SJSA1 (cell line): Measurements from ENCODE around the gene HEBP2. TPM values are rescaled to one million over a fixed set of nuclear protein-coding genes. Genes with fewer than 3 reads are reported as not detected.

Experiments
- DNase-seq, 2 experiments: peaks; one replicate each; pipeline ENCODE4 v3.0.0-alpha.2; 2015 to 2020; ENCODE audit warnings: low spot score in 2 of 2, low read depth in 1 of 2
- H3K27ac ChIP-seq: fragments of 250-450 bp; sonication (Bioruptor Pico); 2 replicates; pipeline ENCODE4 v1.5.1; 2020; ENCODE audit warnings: mild to moderate bottlenecking, moderate library complexity
- H3K27me3 ChIP-seq: fragments of 250-450 bp; sonication (Bioruptor Pico); replicated peaks from 2 replicates; pipeline ENCODE4 v1.5.1; 2020; ENCODE audit warnings: mild to moderate bottlenecking, moderate library complexity
- H3K36me3 ChIP-seq: fragments of 250-450 bp; sonication (Bioruptor Pico); 2 replicates; pipeline ENCODE4 v1.5.1; 2020; ENCODE audit warnings: mild to moderate bottlenecking
- H3K4me1 ChIP-seq: fragments of 250-450 bp; sonication (Bioruptor Pico); replicated peaks from 2 replicates; pipeline ENCODE4 v1.6.1; 2021; ENCODE audit warnings: mild to moderate bottlenecking
- H3K4me3 ChIP-seq: fragments of 250-450 bp; sonication (Bioruptor Pico); 2 replicates; pipeline ENCODE4 v1.5.1; 2020; ENCODE audit warnings: mild to moderate bottlenecking
- H3K9me3 ChIP-seq: fragments of 250-450 bp; sonication (Bioruptor Pico); replicated peaks from 2 replicates; pipeline ENCODE4 v1.5.1; 2020; ENCODE audit warnings: mild to moderate bottlenecking
- total RNA-seq: library from RNA; depleted of rRNA; stranded (reverse); fragments of >200 nt; shearing (Covaris generic); gene quantifications from 2 replicates; pipeline ENCODE4 v1.2.3, GENCODE V29; 2014; rRNA removed

The HEBP2 gene
- total RNA-seq, 1 experiment from 2014 or later: 22.8 TPM

DNA sequence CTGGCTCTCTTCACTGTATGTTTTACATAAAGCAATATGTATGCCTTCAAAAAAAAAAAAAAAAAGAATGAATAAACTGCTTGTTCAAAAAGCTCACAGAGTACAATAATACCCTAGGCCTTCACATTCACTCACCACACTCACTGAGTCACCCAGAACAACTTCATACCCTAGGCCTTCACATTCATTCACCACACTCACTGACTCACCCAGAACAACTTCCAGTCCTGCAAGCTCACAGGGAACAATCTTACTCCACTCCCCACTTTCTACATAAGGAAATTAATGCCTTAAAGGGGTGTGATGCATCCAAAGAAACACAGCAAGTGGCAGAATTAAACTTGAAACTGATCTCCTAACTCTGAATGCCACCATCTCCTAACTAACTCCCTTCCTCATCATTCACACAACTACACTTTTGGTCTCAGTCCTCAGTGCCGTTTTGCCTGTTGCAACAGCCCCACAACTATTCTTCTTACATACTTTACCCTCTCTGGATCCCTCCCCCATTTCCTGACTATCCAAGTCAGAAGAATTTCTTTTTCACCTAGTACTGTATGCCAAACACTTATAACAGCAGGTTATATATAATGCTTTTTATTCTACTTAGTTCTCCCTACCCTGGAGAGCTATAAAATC lies 61.1 kb downstream of the HEBP2 start:
- Histone ChIP-seq H3K4me3 (no peak overlapping the region), H3K4me1 (peaks cover 19% of the 10 kb centered on the region), H3K27ac (peak overlapping the region; percentile 65), H3K9me3 (no peaks in the 10 kb centered on the region; the same call in 1 of the 2 replicates), H3K27me3 (no peaks in the 10 kb centered on the region), H3K36me3 (peaks cover 23% of the 10 kb centered on the region)
- DNase-seq: peak; percentile 73 to 82

DNA sequence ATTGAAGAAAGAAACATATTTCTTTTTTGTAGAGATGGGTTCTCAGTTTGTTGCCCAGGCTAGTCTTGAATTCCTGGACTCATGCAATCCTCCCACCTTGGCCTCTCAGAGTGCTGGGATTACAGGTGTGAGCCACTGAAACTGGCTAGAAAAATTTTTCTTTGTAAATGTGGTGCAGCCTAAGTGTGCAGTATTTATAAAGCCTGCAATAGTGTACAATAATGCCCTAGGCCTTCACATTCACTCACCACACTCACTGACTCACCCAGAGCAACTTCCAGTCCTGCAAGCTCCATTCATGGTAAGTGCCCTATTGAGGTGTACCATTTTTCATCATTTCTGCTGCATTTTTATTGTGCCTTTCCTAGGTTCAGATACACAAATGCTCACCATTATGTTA lies 63.9 kb downstream of the HEBP2 start:
- DNase-seq: no peak
- H3K27me3 ChIP-seq: no peaks in the 10 kb centered on the region
- no peaks in the 10 kb centered on the region for H3K9me3 ChIP-seq
- peaks cover 19% of the 10 kb centered on the region for H3K4me1 ChIP-seq
- no peak overlapping the region for H3K4me3 ChIP-seq
- H3K36me3 ChIP-seq: peaks cover 16% of the 10 kb centered on the region
- no peak overlapping the region for H3K27ac ChIP-seq

DNA sequence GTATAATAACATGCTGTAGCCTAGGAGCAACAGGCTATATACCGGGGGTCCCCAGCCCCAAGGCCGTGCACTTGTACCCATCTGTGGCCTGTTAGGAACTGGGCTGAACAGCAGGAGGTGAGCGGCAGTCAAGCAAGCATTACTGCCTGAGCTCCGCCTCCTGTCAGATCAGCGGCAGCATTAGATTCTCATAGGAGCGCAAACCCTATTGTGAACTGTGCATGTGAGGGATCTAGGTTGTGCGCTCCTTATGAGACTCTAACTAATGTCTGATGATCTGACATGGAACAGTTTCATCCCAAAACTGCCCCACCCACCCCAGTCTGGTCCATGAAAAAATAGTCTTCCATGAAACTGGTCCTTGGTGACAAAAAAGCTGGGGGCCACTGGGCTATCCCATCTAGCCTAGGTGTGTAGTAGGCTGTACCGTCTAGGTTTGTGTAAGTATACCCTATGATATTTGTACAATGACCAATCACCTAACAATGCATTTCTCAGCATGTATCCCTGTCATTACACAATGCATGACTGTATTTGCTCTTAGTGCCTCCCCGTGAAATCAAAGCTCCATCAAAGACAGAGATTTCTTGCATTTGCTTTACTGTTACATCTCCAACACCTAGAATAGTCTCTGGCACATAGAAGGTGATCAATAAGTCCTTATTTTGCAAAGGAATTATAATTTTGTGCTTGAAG lies 64.4 kb downstream of the HEBP2 start:
- H3K36me3 ChIP-seq: peaks cover 16% of the 10 kb centered on the region
- H3K9me3 ChIP-seq: no peaks in the 10 kb centered on the region
- no peak overlapping the region for H3K4me3 ChIP-seq
- no peaks in the 10 kb centered on the region for H3K27me3 ChIP-seq
- no peak for DNase-seq
- no peak overlapping the region for H3K27ac ChIP-seq
- peaks cover 19% of the 10 kb centered on the region for H3K4me1 ChIP-seq

Other genes starting within 250 kb of the HEBP2 start
- gene ARFGEF3, start 242.3 kb upstream of the HEBP2 start, total RNA-seq: not detected in 2 replicates
- not detected in 2 replicates for gene PBOV1, start 185.7 kb upstream of the HEBP2 start, total RNA-seq
- not detected in 2 replicates for gene SMIM28, start 26.3 kb upstream of the HEBP2 start, total RNA-seq
- 6.6 and 13.9 TPM in 2 replicates for gene NHSL1, start 95.3 kb downstream of the HEBP2 start, total RNA-seq